Measurements from ENCODE around the gene PPM1N. TPM values are rescaled to one million over a fixed set of nuclear protein-coding genes. Genes with fewer than 3 reads are reported as not detected.
A peak's percentile ranks its signal among the peaks of the same experiment; 100 is the strongest.

Gene PPM1N
- total RNA-seq, 1 experiment from 2014 or later: 5.0 TPM

GRCh38 chr19:45531349-45531748, 33.1 kb downstream of the PPM1N start:
- no peak for DNase-seq
- H3K36me3 Mint-ChIP-seq (ENCODE audit: insufficient read depth, unreplicated experiment): peaks cover 59% of the 10 kb centered on the region
- H3K9me3 Mint-ChIP-seq (ENCODE audit: low read depth, unreplicated experiment): peaks cover 3% of the 10 kb centered on the region
- intact Hi-C loops (cut with micrococcal nuclease; ENCODE audit: unreplicated experiment): no loop called here
- H3K27ac Mint-ChIP-seq (ENCODE audit: unreplicated experiment): peak overlapping the region; percentile 58
- BruUV-seq (replicated peaks): no TSS peak
- H3K4me3 Mint-ChIP-seq (ENCODE audit: low read depth, unreplicated experiment): no peak overlapping the region
- CTCF ChIA-PET: no interaction called here
- H3K4me1 Mint-ChIP-seq (ENCODE audit: low read depth, unreplicated experiment): peaks cover 17% of the 10 kb centered on the region
- no peak for TF ChIP-seq CTCF (IDR thresholded peaks at IDR 0.05; ENCODE audit: unreplicated experiment)
- no peaks in the 10 kb centered on the region for H3K27me3 Mint-ChIP-seq (ENCODE audit: unreplicated experiment)

- BruUV-seq (replicated peaks): no TSS peak
- Mint-ChIP-seq H3K9me3 (ENCODE audit: low read depth, unreplicated experiment) (peaks cover 3% of the 10 kb centered on the region), H3K36me3 (ENCODE audit: insufficient read depth, unreplicated experiment) (peaks cover 15% of the 10 kb centered on the region), H3K4me1 (ENCODE audit: low read depth, unreplicated experiment) (no peaks in the 10 kb centered on the region), H3K4me3 (ENCODE audit: low read depth, unreplicated experiment) (no peak overlapping the region), H3K27me3 (ENCODE audit: unreplicated experiment) (no peaks in the 10 kb centered on the region), H3K27ac (ENCODE audit: unreplicated experiment) (no peak overlapping the region)
- no peak for TF ChIP-seq CTCF (IDR thresholded peaks at IDR 0.05; ENCODE audit: unreplicated experiment)
- CTCF ChIA-PET: no interaction called here
- intact Hi-C loops (cut with micrococcal nuclease; ENCODE audit: unreplicated experiment): no loop called here
- DNase-seq: no peak
Observed at GRCh38 chr19:45539459-45539858, 41.2 kb downstream of the PPM1N start.

GRCh38 chr19:45542234-45542668, 44.0 kb downstream of the PPM1N start:
- Mint-ChIP-seq H3K4me1 (ENCODE audit: low read depth, unreplicated experiment) (no peaks in the 10 kb centered on the region), H3K36me3 (ENCODE audit: insufficient read depth, unreplicated experiment) (no peaks in the 10 kb centered on the region), H3K9me3 (ENCODE audit: low read depth, unreplicated experiment) (peaks cover 3% of the 10 kb centered on the region), H3K27ac (ENCODE audit: unreplicated experiment) (no peak overlapping the region), H3K27me3 (ENCODE audit: unreplicated experiment) (no peaks in the 10 kb centered on the region), H3K4me3 (ENCODE audit: low read depth, unreplicated experiment) (no peak overlapping the region)
- BruUV-seq (replicated peaks): no TSS peak
- TF ChIP-seq CTCF (IDR thresholded peaks at IDR 0.05; ENCODE audit: unreplicated experiment): no peak
- DNase-seq: no peak
- intact Hi-C loops (cut with micrococcal nuclease; ENCODE audit: unreplicated experiment): no loop called here
- CTCF ChIA-PET: no interaction called here

GRCh38 chr19:45547211-45547770, 49.0 kb downstream of the PPM1N start:
- no peaks in the 10 kb centered on the region for H3K4me1 Mint-ChIP-seq (ENCODE audit: low read depth, unreplicated experiment)
- intact Hi-C loops (cut with micrococcal nuclease; ENCODE audit: unreplicated experiment): no loop called here
- TF ChIP-seq CTCF (IDR thresholded peaks at IDR 0.05; ENCODE audit: unreplicated experiment): no peak
- no peak overlapping the region for H3K27ac Mint-ChIP-seq (ENCODE audit: unreplicated experiment)
- peaks cover 5% of the 10 kb centered on the region for H3K36me3 Mint-ChIP-seq (ENCODE audit: insufficient read depth, unreplicated experiment)
- no TSS peak for BruUV-seq (replicated peaks)
- CTCF ChIA-PET: no interaction called here
- H3K4me3 Mint-ChIP-seq (ENCODE audit: low read depth, unreplicated experiment): no peak overlapping the region
- DNase-seq: no peak
- no peaks in the 10 kb centered on the region for H3K9me3 Mint-ChIP-seq (ENCODE audit: low read depth, unreplicated experiment)
- no peaks in the 10 kb centered on the region for H3K27me3 Mint-ChIP-seq (ENCODE audit: unreplicated experiment)

All from Calu3 (cell line).